ENCODE results near the gene WASF2.

WASF2 gene

DNA sequence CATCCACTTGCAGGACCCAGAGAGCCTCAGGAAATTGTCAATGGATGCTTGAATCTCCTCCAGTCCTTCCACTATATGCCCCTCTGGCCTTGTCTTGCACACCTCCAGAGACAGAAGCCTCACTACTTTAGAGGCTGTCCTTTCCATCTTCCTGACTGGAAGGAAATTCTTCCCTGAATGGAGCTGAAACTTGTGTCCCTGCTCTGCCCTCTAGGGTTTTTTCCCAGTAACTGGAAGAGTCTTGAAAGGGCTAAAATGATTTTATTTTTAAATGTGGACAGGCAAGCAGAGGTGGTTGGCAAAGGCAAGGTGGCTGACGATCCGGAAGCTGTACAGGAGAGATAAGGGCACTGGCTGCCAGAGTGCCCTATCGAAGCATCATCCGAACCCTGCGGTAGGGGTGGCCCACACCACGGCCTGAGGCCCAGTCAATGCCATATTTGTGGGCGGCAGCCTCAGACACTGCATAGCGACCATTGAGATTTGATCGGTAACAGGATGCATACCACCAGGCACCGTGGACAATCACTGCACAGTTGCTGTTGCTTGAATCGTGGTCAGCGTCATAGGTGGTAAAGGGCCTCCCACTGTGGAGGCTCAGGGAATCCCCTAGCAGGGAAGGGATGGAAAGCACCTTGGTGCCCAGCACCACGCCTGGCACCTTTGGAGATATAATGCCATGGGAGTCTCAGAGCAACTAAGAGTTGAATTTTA lies 120.9 kb downstream of the WASF2 start:
- peak; percentile 27 to 32 for DNase-seq

DNA sequence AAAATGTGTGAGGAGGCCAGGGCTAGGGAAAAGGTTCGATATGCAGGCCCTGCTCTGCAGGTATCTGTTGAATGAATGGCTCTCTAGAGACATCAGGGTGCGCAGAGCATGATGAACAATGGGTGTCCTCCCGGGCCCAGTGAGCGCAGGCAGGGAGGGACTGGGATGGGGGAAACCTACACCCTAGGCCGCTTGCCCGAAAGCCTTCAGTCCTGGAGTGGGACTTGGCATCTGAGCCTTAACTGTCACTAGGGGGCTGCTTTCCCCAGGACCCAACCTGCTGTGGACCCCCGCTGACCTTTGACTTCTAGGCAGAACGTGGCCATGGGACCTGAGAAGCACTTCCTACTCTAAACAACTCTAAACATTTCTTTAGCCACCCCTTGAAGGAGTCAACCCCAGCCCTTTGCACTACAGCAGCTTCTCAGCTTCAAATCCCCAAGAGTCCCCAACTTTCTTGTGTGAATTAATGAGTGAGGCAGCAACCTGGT lies 122.8 kb downstream of the WASF2 start:
- no peak for DNase-seq

DNA sequence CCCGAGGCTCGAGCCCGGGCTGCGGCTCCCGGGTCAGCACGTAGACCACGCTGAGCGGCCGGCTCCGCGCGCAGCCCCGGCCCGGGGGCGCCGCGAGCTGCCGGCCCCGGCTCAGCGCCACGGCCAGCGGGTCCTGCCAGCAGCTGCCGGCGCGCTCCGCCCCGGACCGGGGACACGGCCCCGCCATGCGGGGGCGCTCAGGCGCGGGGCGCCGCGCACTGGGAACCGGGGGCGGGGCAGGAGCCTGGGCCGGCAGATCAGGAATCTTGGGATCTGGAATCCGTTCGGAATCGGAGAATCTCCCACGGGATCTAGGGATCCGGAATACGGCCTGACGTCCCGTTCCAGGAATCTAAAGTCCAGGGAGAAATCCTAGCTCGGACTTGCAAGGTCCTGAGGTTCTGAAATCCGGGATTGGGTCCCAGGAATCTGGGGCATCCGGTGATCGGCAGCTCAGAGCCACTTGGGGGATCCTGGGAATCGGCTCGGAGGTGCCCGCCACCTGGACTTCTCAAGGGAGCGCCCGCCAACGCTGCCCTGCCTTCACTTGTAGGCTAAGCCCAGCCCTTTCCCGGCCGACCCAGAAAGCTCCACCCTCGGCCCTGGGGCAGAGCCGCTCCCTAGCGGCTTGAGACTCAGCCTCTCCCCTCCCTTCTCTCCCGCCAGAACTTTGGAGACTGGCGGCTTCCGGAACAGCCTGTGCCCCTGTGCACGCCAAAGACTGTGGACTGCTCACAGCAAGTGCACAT lies 123.4 kb downstream of the WASF2 start, which contains the start of gene MAP3K6:
Gene MAP3K6 (minus strand): TSS at position 551 of the 749 bp plus-strand sequence. CDS start 364 bp downstream, at position 187.
- peak; percentile 76 to 83 for DNase-seq

DNA sequence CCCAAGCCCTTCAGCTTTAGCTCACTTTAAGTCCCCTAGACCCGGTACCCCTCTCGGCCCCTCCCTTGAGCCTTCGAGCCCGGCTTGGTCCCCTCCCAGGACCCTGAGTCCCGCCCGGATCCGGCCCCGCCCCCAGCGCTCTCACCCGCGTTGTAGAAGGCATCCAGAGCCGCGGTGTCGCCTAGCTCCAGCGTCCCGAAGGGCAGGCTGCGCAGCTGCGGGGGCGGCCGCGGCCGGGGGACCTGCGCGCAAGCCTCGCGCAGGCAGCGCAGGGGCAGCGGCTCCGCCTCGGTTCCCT lies 123.9 kb downstream of the WASF2 start:
- peak; percentile 66 to 73 for DNase-seq

DNA sequence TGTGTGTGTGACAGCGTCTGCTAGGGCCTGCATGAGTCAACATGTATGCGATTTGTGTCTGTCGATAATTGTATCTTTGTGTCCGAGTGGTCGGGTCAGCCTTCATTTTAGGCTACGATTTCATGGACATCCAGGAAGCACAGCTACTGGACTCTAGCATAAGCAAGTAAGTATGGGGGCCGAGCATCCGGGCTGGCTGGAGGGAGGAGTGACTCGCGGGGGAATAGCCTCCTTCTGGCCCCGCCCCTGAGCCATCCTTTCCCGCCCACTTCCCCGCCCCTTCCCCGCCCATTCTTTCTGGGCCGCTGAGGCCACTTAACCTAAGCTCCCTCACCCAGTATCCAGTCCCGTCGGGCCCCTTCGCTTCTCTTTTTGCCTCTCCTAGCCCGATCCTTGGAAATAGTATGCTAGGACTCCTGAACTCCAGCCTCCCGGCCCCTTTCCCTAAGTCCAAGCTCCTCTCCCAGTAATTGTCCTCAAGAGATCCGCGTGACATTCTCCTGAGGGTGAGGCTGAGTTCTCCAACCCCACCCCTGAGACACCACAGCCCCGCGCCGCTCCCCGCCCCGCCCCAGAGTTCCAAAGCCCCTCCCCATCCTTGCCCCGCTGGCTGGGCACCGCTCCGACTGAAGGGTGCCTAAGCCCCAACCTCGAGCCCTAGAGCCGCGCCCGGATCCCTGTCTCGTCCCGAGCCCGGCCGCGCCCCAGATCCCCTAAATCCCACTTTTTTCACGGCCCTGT lies 124.4 kb downstream of the WASF2 start:
- DNase-seq = peak; percentile 80 to 86

DNA sequence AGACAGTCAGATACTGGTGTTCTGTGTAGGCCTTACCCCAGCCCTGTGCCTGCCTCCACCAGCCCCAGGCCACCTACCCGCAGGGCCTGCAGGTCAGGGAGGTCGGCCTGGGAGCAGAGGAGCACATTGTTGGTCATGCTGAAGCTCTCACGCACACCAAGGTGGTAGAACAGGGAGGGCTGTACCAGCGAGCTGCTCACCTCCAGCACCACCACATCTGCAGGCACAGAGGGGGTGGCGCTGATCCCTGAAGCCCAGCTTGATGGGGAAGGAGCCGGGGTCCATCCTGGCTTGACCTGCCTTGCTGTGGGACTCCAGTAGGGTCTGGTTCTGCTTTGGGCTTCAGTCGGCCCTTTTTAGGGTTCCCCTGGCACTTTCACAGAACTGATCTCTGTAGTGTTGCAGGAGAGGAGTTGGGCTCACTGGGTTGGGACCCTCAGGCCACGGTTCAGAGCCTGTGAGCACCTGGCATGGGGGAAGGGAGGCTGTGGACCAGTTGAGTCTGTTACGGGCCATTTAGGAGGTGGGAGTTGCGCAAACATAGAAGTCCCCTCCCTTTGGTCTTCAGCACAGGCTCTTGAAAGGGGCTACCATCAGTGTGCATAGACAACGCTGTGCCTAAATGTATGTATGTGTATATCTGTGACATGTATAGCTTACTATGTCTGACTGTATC lies 125.1 kb downstream of the WASF2 start:
- no peak for DNase-seq

DNA sequence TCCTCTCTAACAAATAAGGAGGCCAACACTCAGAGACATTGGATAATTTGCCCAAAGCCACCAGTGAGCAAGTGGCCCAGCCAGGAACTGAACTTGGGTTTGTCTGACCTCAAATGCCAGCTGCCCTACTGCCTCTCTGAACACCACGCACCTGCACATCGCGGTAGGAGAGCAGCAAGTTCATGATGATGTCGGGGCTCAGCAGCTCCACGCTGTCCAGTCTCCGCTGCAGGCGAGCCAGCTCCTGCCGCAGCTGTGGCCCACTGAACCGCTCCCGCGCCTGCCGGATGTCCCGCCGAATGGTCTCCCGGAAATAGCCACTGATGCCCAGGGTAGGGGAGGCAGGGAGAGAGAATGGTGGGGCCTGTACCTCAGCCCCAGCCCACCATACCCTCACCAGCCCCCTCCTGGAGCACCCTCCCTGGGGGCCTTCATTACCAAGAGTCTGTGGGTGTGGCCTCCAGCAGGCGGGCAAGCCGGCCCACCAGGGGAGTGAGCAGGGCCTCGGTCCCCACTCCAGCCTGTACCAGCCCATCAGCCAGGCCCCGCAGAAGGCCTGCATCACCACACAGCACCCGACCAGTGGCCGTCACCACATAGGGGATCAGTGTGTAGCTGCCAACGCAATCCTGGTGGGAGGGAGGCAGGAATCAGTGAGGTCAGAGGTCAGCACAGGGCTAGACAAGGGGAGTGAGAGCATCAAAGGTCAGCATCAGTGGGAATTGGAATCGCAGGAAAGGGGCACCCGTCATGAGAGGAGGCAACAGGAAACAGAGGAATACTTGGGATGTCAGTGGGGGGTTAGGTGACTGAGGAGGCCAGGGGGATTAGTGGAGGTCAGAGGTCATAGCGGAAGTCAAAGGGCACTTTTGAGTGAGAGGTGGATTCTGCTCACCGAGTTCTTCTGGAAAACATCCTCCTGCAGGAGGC lies 125.9 kb downstream of the WASF2 start:
- no peak for DNase-seq

DNA sequence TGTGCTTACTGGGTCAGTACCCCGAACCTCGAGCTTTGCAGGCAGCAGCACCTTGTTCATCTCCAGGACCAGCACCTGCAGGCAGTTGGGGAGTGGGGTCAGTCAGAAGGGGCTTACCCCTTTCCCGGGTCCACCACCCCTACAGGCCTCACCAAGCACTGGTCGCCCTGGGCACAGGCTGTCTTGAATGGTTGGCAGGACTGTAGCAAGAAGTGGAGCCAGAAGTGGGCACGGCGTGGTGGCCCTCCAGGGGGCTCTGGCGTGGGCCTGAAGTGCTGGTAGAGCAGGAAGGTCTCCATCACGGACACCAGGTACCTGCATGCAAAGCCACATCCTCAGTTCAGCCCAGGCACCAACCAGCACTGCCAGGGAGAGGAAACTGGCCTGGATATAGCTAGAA lies 128.4 kb downstream of the WASF2 start:
- no peak for DNase-seq

DNA sequence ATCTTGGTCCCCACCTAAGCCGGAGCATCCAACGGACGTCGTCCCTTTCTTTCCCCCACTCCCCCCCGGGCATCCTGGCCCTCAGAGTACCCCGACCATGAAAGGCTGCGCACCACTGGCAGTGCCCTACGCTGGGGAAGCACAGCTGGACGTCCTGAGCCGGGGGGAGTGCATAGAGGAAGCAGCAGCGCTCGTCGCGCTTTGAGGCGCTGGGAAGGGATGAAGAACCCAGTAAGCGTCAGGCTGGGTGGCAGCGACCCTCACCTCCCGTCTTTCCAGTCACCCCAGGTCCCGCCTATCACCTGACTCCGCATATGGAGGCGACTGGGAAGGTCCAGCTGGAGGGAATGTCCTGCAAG lies 128.9 kb downstream of the WASF2 start:
- DNase-seq = no peak

DNA sequence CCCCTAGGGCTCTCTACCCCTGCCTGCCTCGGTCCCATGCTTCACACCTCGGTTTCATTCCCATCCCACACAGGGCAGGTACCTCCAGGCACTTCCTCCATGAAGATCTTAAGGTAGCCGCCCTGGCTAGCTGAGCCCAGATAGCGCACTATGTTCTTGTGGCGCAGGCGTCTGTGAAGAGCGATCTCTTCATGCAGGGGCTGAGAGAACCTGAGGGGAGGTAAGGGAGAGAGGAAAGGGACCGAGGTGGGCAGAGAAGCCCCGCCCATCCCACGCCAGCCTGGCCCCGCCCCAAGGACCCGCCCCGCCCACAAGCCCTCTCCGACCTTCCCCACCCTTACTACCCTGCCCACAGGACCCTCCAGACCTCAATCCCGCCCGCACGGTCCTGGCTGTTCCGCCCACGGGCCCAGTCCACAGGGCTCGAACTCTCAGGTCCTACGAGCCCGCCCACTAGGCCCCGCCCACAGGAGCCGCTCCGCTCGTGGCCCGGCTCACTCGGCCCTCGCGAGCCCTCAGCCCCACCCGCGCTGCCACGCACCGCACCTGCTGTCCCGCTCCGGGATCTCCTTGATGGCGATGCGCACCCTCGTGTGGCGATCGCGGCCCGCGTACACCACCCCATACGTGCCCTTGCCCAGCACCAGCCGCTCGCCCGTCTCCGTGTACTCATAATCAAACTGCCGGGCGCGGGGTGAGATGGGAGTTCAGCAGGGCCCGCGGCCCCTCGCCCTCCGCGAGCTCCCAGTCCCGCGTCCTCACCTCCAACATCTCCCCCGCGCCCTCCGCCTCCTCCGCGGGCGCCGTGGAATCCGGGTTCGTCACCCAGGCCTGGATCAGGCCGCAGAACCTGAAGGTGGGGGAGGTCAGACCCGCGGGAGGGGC lies 129.6 kb downstream of the WASF2 start:
- no peak for DNase-seq

DNA sequence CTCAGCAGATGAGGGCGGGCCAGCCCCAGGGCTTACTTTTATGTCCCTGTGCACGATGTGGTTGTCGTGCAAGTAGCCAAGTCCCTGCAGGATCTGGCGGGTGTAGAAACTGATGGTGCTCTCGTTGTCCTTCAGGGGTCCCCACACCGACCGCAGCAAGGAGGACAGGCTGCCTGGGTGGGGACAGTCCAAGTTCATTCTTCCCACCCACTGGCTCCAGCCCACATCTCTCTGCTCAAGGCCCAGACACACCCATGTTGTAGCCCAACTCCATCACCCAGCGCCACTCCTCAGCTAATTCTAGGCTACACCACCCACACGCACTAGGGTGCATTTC lies 130.2 kb downstream of the WASF2 start:
- DNase-seq = no peak

DNA sequence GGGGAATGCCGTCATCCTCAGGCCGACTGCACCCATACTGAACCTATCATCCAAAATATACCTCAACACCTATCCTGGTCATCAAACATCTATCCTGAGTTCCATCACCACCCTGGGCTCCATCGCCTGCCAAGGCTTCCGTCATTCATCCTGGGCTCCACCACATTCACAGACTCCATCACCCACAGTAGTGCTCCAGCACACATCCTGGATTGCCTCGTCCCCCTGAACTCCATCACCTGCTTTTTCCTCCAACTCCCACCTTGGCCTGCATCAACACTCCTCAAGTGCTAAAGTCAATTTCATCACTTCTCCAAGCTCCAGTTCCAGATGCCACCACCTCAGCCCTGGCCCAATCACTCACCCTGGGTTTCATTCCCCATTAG lies 131.0 kb downstream of the WASF2 start:
- no peak for DNase-seq

DNA sequence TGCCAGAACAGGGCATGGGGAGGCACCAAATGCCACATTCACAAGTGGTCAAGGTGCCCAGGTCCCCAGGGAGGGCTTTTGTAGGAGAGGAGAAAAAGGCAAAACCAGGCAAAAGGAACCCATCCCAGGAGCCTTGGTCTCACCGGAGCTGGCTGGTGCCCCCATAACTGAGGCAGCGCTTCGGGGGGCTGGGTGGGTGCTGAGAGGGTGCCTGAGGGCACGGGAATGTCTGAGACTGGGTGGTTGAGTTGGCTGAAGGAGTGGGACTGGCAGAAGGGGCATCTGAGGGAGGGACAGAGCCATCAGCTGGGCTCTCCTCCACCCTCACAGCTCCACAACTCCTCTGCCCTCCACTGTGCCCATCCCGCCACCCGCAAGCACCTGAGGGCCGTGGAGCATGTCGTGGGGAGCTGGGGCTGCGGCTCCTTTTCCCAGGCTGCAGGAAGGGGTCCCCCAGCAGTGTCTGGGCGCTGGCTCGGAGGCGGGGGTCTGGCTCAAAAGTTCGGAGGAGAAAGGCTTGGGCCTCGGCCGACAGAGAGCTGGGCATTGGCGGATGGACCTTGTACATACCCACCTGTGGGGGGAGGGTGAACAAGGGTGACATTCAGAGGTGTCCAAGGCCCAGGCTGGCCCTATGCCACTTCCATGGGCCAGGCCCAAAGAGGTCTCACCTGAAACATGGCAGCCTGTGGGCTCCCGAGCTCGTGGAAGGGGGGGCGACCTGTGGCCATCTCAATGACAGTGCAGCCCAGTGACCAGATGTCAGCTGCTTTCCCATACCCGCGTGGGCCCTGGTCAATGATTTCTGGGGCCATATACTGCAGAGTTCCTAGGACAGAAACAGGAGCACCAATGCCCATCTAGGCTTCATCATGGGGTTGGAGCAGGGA lies 131.7 kb downstream of the WASF2 start:
- DNase-seq = no peak

DNA sequence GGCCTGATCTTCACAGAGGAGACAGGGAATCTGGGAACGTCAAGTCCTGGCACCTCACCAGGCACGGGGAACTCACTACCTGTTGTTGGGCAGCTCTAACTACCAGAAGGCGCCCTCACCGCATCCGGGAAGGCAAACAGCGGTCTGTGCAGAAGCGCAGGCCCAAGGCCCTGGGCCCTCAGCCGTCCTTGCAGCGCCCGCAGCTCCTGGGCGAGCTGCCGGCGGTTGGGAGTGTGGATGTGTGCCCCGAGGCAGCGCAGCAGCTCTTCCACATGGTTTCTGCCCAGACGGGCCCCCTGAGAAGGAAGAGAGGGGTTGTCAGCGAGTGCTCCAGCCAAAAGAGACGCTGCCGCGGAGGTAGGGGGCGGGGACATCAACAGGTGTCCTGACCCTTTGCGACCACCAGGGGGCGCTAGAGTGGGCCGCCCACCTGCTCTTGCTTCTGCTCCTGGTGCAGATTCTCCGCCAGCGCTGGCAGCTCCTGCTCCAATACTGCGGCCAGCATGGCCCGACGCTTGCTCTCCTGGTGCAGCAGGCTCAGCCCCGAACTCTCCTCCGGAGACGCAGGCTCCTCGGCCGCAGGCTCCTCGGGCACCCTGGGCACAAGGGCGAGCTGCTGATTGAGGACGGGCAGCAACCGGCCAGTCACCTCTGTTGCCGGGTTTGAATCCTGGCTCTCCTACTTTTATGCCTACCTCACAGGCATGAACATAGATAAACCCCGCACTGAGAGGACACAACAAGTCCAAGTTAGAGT lies 132.5 kb downstream of the WASF2 start:
- DNase-seq = peak; percentile 47 to 59

DNA sequence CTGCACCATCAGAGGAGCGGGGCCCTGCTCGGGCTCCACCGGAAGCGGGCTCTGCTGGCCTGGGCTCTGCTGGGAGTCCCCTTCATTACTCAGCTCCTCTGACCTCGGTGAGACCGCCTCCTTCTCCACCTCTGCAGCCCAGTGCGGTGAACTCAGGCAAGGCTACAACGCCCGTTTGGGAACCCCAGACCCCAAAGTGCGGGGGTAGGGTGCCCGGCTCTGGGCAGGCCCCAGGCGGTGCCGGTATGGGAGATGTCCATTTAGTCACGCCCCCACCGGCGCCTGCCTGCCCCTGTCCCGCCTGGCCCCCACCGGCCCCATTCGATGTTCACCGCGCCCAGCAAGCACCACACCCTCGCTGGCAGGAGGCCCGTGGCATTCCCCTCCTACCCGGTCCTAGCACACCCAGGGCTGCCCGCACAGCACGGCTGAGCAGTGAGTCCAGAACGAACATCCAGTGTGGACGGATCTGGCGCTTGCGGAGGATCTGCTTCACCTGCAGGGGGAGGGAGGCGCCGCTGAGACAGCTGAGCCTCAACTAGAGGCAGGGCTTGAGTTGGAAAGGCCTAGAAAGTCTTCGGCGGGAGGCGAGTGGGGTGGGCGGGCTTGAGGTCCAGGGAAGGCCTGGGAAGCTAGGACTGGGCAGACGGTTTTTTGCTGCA lies 133.2 kb downstream of the WASF2 start:
- no peak for DNase-seq

DNA sequence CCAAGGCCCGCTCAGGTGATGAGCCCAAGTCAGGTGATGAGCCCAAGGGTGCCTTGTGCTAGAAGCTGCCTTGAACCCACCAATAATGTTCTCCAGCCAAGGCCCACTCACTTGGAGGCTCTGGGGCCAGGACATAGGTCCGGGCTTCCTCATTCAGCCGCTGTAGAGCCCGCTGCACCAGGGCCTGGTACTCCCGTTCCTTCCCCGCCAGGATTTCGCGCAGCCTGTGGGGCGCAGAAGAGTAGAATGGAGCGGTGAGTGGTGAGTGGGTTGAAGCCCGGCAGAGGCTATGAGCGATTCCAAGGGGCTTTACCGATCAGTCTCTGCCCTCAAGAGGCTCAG lies 133.7 kb downstream of the WASF2 start:
- DNase-seq = no peak

DNA sequence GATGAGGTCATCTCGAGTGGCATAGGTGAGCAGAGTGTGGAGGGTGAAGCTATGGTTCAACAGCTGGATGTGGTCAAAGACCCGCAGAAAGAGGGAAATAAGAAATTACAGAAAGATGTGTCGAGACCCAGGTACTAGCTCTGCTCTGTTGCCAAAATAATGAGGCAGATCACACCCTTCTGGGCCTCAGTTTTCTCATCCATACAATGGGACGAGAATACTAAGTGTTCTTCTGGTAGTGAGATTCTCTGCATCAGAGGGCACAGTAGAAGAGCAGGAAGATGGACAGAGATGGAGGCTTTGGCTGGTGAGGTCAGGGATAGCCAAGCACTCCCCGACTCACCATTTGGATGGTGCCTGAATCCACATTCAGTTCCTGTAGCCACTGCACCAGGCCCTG lies 134.3 kb downstream of the WASF2 start:
- no peak for DNase-seq
